ENCODE results near the gene GOLGA7B. TPM values are rescaled to one million over a fixed set of nuclear protein-coding genes. Genes with fewer than 3 reads are reported as not detected.
A peak's percentile ranks its signal among the peaks of the same experiment; 100 is the strongest.

Gene GOLGA7B
- total and polyA plus RNA-seq, 2 donors (not counting 3 experiments of a cell fraction or from before 2014, with no cell fraction given): 0.03 TPM; not detected in 1

DNA sequence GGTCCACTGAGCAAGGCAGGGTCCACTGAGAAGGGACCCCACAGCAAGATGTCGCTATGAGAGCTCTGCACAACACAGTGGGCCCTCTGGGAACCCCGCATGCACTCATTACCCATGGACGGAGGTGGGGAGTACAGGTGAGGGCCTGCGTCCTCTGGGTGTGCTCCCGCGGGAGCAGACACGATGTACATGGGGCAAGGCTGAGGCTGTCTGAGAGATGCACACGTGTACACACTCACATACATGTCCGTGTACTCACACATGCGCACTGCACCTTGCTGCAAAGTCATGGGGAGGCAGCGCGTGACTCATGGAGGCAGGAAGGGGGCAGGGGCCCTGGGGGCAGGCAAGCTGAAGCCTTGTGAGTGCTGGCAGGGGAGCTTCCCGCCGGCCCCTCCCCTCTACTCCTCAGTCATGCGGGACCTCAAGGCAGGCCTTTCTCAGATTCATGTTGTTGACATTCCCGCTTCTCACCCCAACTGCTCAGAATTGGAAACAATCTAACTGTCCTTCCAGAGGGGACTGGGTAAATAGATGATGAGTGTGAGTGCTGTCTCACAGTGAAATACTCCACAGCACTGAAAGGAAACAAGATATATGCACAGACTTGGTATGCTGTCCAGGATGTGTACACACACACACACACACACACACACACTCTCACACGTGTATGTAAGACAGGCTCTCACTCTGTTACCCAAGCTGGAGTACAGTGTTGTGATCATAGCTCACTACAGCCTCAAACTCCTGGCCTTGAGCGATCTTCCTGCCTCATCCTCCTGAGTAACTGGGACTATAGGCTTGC lies 40.0 kb downstream of the GOLGA7B start:
- no TSS peak for BruUV-seq (replicated peaks)
- peaks cover 2% of the 10 kb centered on the region for H3K4me1 ChIP-seq (ENCODE audit: control insufficient read depth, extremely low read depth, insufficient read depth, low read length)
- H3K9me1 ChIP-seq (replicated peaks; ENCODE audit: control insufficient read depth, extremely low read depth, insufficient read depth, low read length): no peaks in the 10 kb centered on the region
- H3K27me3 ChIP-seq (ENCODE audit: control insufficient read depth in 2 of 2, insufficient read depth in 2 of 2, low read length in 2 of 2): no peaks in the 10 kb centered on the region
- no peak overlapping the region for H3K4me3 ChIP-seq (replicated peaks in 1 of 3; ENCODE audit: insufficient read depth in 1 of 3, low read depth in 1 of 3, low read length in 3 of 3)
- no peak for TF ChIP-seq EZH2 (IDR thresholded peaks at IDR 0.05; ENCODE audit: borderline replicate concordance, low read depth, low read length, severe bottlenecking)
- TF ChIP-seq FOS (IDR thresholded peaks at IDR 0.05; ENCODE audit: borderline replicate concordance, insufficient read depth, low read length): peak; percentile 44
- TF ChIP-seq, protein P1, sequence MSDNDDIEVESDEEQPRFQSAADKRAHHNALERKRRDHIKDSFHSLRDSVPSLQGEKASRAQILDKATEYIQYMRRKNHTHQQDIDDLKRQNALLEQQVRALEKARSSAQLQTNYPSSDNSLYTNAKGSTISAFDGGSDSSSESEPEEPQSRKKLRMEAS (IDR thresholded peaks at IDR 0.05; ENCODE audit: insufficient read depth, insufficient read length): no peak
- TF ChIP-seq POLR2AphosphoS5 (IDR thresholded peaks at IDR 0.05; ENCODE audit: insufficient read depth, low read depth, low read length): peak; percentile 16
- TF ChIP-seq GATA2 (IDR thresholded peaks at IDR 0.05; ENCODE audit: insufficient read depth, insufficient read length, low read depth, low read length): no peak
- TF ChIP-seq, protein P2, sequence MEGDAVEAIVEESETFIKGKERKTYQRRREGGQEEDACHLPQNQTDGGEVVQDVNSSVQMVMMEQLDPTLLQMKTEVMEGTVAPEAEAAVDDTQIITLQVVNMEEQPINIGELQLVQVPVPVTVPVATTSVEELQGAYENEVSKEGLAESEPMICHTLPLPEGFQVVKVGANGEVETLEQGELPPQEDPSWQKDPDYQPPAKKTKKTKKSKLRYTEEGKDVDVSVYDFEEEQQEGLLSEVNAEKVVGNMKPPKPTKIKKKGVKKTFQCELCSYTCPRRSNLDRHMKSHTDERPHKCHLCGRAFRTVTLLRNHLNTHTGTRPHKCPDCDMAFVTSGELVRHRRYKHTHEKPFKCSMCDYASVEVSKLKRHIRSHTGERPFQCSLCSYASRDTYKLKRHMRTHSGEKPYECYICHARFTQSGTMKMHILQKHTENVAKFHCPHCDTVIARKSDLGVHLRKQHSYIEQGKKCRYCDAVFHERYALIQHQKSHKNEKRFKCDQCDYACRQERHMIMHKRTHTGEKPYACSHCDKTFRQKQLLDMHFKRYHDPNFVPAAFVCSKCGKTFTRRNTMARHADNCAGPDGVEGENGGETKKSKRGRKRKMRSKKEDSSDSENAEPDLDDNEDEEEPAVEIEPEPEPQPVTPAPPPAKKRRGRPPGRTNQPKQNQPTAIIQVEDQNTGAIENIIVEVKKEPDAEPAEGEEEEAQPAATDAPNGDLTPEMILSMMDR (IDR thresholded peaks at IDR 0.05; ENCODE audit: extremely low read depth in 1 of 2, insufficient read depth in 1 of 2, low read depth in 1 of 2, low read length in 2 of 2): no peak
- TF ChIP-seq JUN (IDR thresholded peaks at IDR 0.05; ENCODE audit: borderline replicate concordance, insufficient read depth, insufficient read length, low read depth): no peak
- TF ChIP-seq MYC (IDR thresholded peaks at IDR 0.05; ENCODE audit: low read depth, low read length): no peak
- no peak for TF ChIP-seq POLR2A (IDR thresholded peaks at IDR 0.05; ENCODE audit: low read depth, low read length)
- no peaks in the 10 kb centered on the region for H3K79me2 ChIP-seq (ENCODE audit: control insufficient read depth, insufficient read depth, low read length)
- CTCF ChIA-PET: interaction anchor here (1.1 to 2.4 kb wide), 4 partner anchors 13 to 72 kb away, joined by 4 to 19 read pairs (median 13); no protein-coding TSS in a partner anchor
- no peak overlapping the region for H3K9ac ChIP-seq (replicated peaks; ENCODE audit: extremely low read depth, insufficient read depth, low read length)
- no peak overlapping the region for H3K4me2 ChIP-seq (ENCODE audit: insufficient read depth, low read length)
- H3K36me3 ChIP-seq (ENCODE audit: control insufficient read depth in 2 of 2, extremely low read depth in 1 of 2, insufficient read depth in 2 of 2, low read length in 2 of 2): no peaks in the 10 kb centered on the region
- DNase-seq (ENCODE audit: low read depth, low spot score) (peak; percentile 71), FAIRE-seq (peak; percentile 68)
- H3K9me3 ChIP-seq (replicated peaks; ENCODE audit: control insufficient read depth, insufficient read depth, low read length): no peaks in the 10 kb centered on the region
- dilution Hi-C loops (cut with MboI; ENCODE audit: extremely low pct_ligation_motif_present, low sequenced_read_pairs) (no loop called here), intact Hi-C loops (cut with micrococcal nuclease) (no loop called here)
- POLR2A ChIA-PET: no interaction called here
- H4K20me1 ChIP-seq (replicated peaks; ENCODE audit: control insufficient read depth, extremely low read depth, insufficient read depth, low read length): no peaks in the 10 kb centered on the region
- H3K27ac ChIP-seq (ENCODE audit: insufficient read depth, low read depth, low read length): peak overlapping the region; percentile 2
- H2AFZ ChIP-seq (ENCODE audit: low read depth, low read length): peak overlapping the region; percentile 3
